ENCODE results near the gene PRDM8.

DNA sequence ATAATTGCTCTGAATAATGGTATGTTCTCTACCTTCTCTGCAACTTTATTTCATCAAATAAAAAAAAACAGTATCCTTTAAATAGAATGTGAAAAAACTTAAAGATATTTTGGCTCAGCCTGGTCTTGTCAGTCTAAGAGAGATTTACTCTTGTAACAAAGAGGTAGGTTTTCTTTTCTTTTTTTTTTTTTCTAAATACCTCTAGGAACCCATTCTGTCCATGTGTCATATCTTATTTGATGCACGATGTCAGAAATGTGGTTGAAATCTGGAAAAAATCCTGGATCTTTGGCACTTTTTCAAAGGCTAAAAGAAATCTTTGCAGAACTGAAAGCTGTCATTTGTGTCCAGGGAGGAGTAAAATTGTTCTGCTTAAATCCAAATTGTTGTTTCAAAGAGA lies 51.8 kb downstream of the PRDM8 start:
- TF ChIP-seq, protein P1, sequence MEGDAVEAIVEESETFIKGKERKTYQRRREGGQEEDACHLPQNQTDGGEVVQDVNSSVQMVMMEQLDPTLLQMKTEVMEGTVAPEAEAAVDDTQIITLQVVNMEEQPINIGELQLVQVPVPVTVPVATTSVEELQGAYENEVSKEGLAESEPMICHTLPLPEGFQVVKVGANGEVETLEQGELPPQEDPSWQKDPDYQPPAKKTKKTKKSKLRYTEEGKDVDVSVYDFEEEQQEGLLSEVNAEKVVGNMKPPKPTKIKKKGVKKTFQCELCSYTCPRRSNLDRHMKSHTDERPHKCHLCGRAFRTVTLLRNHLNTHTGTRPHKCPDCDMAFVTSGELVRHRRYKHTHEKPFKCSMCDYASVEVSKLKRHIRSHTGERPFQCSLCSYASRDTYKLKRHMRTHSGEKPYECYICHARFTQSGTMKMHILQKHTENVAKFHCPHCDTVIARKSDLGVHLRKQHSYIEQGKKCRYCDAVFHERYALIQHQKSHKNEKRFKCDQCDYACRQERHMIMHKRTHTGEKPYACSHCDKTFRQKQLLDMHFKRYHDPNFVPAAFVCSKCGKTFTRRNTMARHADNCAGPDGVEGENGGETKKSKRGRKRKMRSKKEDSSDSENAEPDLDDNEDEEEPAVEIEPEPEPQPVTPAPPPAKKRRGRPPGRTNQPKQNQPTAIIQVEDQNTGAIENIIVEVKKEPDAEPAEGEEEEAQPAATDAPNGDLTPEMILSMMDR (IDR thresholded peaks at IDR 0.05 in 8 of 11, conservative IDR thresholded peaks at IDR 0.05 in 3 of 11), result no peak
- TF ChIP-seq POLR2A (IDR thresholded peaks at IDR 0.05), result no peak
- no peak for TF ChIP-seq POLR2AphosphoS5 (IDR thresholded peaks at IDR 0.05)

Measured in spleen (tissue), 7 donors.